Esophagus squamous epithelium (tissue), 5 donors: ENCODE data around the gene CPT1A. TPM values are rescaled to one million over a fixed set of nuclear protein-coding genes. Genes with fewer than 3 reads are reported as not detected.

Experiments
- DNase-seq: peaks from one replicate; lab custom pipeline; 2025; lab: John Stamatoyannopoulos, UW
- H3K27ac ChIP-seq, 4 donors: fragments of 200-600 bp; sonication (generic); one replicate each; pipeline ENCODE4 v1.5.1; 2016 to 2019; ENCODE audit warnings: mild to moderate bottlenecking in 1 of 4
- H3K27me3 ChIP-seq, 4 donors: fragments of 200-600 bp; sonication (generic); 1 replicate in 3 of 4; 2 replicates in 1 of 4; pipeline versions ENCODE4 v1.5.1 to v1.6.0; 2017 to 2021; ENCODE audit warnings: antibody characterized with exemption in 1 of 4
- H3K36me3 ChIP-seq, 3 donors: fragments of 200-600 bp; sonication (generic); one replicate each; pipeline ENCODE4 v1.5.1; 2016 to 2019
- H3K4me1 ChIP-seq, 3 donors: fragments of 200-600 bp; sonication (generic); one replicate each; pipeline ENCODE4 v1.5.1; 2017 to 2019
- H3K4me3 ChIP-seq, 4 donors: fragments of 200-600 bp; sonication (generic); 1 replicate in 3 of 4; 2 replicates in 1 of 4; pipeline ENCODE4 v1.5.1; 2016 to 2019; ENCODE audit warnings: mild to moderate bottlenecking in 2 of 4, moderate library complexity in 1 of 4
- H3K9me3 ChIP-seq, 3 donors: fragments of 200-600 bp; sonication (generic); one replicate each; pipeline ENCODE4 v1.5.1; 2016 to 2019
- CTCF ChIP-seq, 6 experiments: fragments of 450-650 bp in 4 of 6; fragments of 200-600 bp in 2 of 6; sonication (generic) in 2 of 6; IDR thresholded peaks; one replicate each; pipeline ENCODE4 v1.5.1; 2016 to 2019; ENCODE audit warnings: antibody characterized with exemption in 6 of 6, mild to moderate bottlenecking in 4 of 6, moderate library complexity in 4 of 6
- POLR2A ChIP-seq, 4 donors: fragments of 450-650 bp; IDR thresholded peaks; one replicate each; pipeline ENCODE4 v1.6.1; 2017; ENCODE audit warnings: antibody characterized with exemption in 4 of 4, mild to moderate bottlenecking in 4 of 4, moderate library complexity in 3 of 4
- WGBS, 2 donors: methylation state at CpG; one replicate each; pipeline ENCODE4 v1.1.5; 2018; 5-methylcytosine and 5-hydroxymethylcytosine counted together
- intact Hi-C: fragments of 100-400 bp; cut with DNase I; formaldehyde crosslinking; loops from one replicate; pipeline ENCODE4 v1.15.0; 2022
- total RNA-seq, 4 donors: library from RNA; depleted of rRNA; stranded (reverse); fragments of >200 nt; gene quantifications; one replicate each; pipeline ENCODE4 v1.1.0, GENCODE V29; 2016
- donor health status: DM: yes; HTN: yes; CAD: no.

Gene CPT1A
- total RNA-seq, 4 donors from 2014 or later: 14.7 to 56.1 (median 27.6) TPM

- DNase-seq: no peak
- Histone ChIP-seq H3K27ac (no peak overlapping the region), H3K4me1 (no peaks in the 10 kb centered on the region), H3K9me3 (no peaks in the 10 kb centered on the region), H3K27me3 (no peaks in the 10 kb centered on the region), H3K4me3 (no peak overlapping the region), H3K36me3 (no peaks in the 10 kb centered on the region)
- intact Hi-C loops: no loop called here
- WGBS, 2 donors: 69 to 77% methylated on average over 4 of the region's 4 CpGs
- TF ChIP-seq CTCF (IDR thresholded peaks at IDR 0.05) (no peak), POLR2A (IDR thresholded peaks at IDR 0.05) (no peak)
Observed at GRCh38 chr11:68724293-68724692, 117.4 kb downstream of the CPT1A start.

GRCh38 chr11:68722143-68722542 lies 119.6 kb downstream of the CPT1A start:
- intact Hi-C loops: no loop called here

GRCh38 chr11:68721075-68721474 lies 120.6 kb downstream of the CPT1A start:
- Histone ChIP-seq H3K4me3 (no peak overlapping the region), H3K9me3 (no peaks in the 10 kb centered on the region), H3K27me3 (no peaks in the 10 kb centered on the region), H3K36me3 (no peaks in the 10 kb centered on the region), H3K4me1 (no peaks in the 10 kb centered on the region), H3K27ac (no peak overlapping the region)
- WGBS, 2 donors: 89 to 98% methylated on average over 2 of the region's 2 CpGs
- DNase-seq: no peak
- TF ChIP-seq POLR2A (IDR thresholded peaks at IDR 0.05): no peak
- TF ChIP-seq CTCF (IDR thresholded peaks at IDR 0.05): no peak
- intact Hi-C loops: no loop called here

More at GRCh38 chr11:68722143-68722542, 119.6 kb downstream of the CPT1A start:
- Histone ChIP-seq H3K27me3 (no peaks in the 10 kb centered on the region), H3K9me3 (no peaks in the 10 kb centered on the region), H3K4me1 (no peaks in the 10 kb centered on the region), H3K27ac (no peak overlapping the region), H3K36me3 (no peaks in the 10 kb centered on the region), H3K4me3 (no peak overlapping the region)
- TF ChIP-seq POLR2A (IDR thresholded peaks at IDR 0.05): no peak
- no peak for TF ChIP-seq CTCF (IDR thresholded peaks at IDR 0.05)
- no peak for DNase-seq
- WGBS, 2 donors: 88 to 90% methylated on average over 1 of the region's 1 CpG

- Histone ChIP-seq H3K36me3 (no peaks in the 10 kb centered on the region), H3K4me1 (no peaks in the 10 kb centered on the region), H3K9me3 (no peaks in the 10 kb centered on the region), H3K27me3 (no peaks in the 10 kb centered on the region), H3K4me3 (no peak overlapping the region), H3K27ac (no peak overlapping the region)
- DNase-seq: no peak
- TF ChIP-seq CTCF (IDR thresholded peaks at IDR 0.05): no peak
- no peak for TF ChIP-seq POLR2A (IDR thresholded peaks at IDR 0.05)
- intact Hi-C loops: no loop called here
- 87 to 89% methylated on average over 11 of the region's 11 CpGs for WGBS, 2 donors
Observed at GRCh38 chr11:68715456-68716122, 126.1 kb downstream of the CPT1A start.

GRCh38 chr11:68714060-68714856 lies 127.5 kb downstream of the CPT1A start:
- no peak overlapping the region for H3K27ac ChIP-seq
- no peaks in the 10 kb centered on the region for H3K27me3 ChIP-seq
- WGBS, 2 donors: 78 to 88% methylated on average over 19 to 20 of the region's 23 CpGs
- TF ChIP-seq CTCF (IDR thresholded peaks at IDR 0.05): no peak
- no peak for TF ChIP-seq POLR2A (IDR thresholded peaks at IDR 0.05)
- intact Hi-C loops: no loop called here
- H3K9me3 ChIP-seq: no peaks in the 10 kb centered on the region
- no peak overlapping the region for H3K4me3 ChIP-seq
- no peaks in the 10 kb centered on the region for H3K4me1 ChIP-seq
- DNase-seq: no peak
- no peaks in the 10 kb centered on the region for H3K36me3 ChIP-seq
